ENCODE results near the gene IMMP2L. TPM values are rescaled to one million over a fixed set of nuclear protein-coding genes. Genes with fewer than 3 reads are reported as not detected.

The IMMP2L gene
- polyA plus RNA-seq, 1 experiment, result 5.8 TPM

DNA sequence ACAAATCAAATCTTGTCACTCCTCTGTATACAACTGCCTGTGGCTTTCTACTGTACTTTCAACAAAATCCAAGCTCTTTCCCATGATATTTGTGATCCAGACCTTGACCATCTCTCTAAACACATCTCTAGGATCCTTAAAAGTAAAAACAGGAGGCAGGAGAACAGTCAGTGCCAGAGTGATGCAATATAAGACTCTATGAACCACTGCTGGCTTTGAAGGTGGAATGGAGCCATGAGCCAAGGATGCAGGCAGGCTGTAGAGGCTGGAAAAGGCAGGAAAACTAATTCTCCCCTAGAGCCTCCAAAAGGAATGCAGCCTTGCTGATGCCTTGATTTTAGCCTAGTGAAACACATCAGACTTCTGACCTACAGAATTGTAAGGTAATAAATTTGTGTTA lies 516.8 kb downstream of the IMMP2L start:
- no peaks in the 10 kb centered on the region for H3K36me3 ChIP-seq (ENCODE audit: control insufficient read depth, insufficient read depth, low read length)
- ChIA-PET CTCF (no interaction called here), POLR2A (no interaction called here)
- no peak for DNase-seq (ENCODE audit: low read depth)
- H3K27me3 ChIP-seq (ENCODE audit: control insufficient read depth, insufficient read depth, low read length), result no peaks in the 10 kb centered on the region
- TF ChIP-seq, protein P1, sequence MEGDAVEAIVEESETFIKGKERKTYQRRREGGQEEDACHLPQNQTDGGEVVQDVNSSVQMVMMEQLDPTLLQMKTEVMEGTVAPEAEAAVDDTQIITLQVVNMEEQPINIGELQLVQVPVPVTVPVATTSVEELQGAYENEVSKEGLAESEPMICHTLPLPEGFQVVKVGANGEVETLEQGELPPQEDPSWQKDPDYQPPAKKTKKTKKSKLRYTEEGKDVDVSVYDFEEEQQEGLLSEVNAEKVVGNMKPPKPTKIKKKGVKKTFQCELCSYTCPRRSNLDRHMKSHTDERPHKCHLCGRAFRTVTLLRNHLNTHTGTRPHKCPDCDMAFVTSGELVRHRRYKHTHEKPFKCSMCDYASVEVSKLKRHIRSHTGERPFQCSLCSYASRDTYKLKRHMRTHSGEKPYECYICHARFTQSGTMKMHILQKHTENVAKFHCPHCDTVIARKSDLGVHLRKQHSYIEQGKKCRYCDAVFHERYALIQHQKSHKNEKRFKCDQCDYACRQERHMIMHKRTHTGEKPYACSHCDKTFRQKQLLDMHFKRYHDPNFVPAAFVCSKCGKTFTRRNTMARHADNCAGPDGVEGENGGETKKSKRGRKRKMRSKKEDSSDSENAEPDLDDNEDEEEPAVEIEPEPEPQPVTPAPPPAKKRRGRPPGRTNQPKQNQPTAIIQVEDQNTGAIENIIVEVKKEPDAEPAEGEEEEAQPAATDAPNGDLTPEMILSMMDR (IDR thresholded peaks at IDR 0.05; ENCODE audit: insufficient read depth, low read depth, low read length), result no peak
- no peak overlapping the region for H3K4me3 ChIP-seq (ENCODE audit: low read depth, low read length)

DNA sequence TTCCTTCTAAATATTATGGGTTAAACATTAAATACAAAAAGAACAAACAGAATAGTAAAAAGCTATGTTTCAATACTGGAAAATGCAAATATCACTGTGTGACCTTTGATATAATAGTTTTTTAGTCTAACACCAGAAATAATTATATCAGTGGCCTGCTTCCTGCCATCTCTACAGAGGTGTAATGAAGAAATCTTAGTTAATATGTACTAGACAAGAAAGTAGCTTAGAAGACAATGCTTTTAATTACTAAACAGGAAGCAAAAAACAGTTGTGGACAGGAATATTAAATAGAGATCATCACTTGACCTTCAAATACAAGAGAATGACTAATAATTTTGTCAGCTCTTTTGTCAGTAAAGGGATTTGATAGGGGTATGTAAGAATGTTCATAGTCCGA lies 518.7 kb downstream of the IMMP2L start:
- CTCF ChIA-PET, result no interaction called here
- TF ChIP-seq, protein P1 (IDR thresholded peaks at IDR 0.05; ENCODE audit: insufficient read depth, low read depth, low read length), result no peak
- DNase-seq (ENCODE audit: low read depth), result no peak
- no peaks in the 10 kb centered on the region for H3K36me3 ChIP-seq (ENCODE audit: control insufficient read depth, insufficient read depth, low read length)
- no peaks in the 10 kb centered on the region for H3K27me3 ChIP-seq (ENCODE audit: control insufficient read depth, insufficient read depth, low read length)
- POLR2A ChIA-PET, result no interaction called here
- H3K4me3 ChIP-seq (ENCODE audit: low read depth, low read length), result no peak overlapping the region

DNA sequence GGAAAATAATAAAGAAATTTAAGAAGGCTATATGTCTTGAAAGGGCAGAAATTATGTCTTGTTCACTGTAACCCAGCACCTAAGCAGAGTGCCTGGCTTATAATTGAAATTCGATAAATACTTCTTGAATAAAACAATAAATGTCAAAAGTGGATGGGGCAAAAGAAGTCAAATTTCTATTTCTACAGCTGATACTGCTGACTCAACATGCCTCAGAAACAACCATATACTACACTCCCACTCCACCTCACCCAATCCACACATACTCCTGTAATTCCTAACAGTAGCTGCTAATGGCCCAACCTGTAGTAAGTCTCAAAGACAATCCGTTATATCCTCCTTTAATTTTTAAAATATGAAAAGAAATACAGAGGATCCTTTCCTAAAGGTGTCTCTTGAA lies 519.5 kb downstream of the IMMP2L start:
- ChIA-PET POLR2A (no interaction called here), CTCF (interaction anchor here (1.1 kb wide), 1 partner anchor 11 kb away, joined by 3 read pairs; no protein-coding TSS in a partner anchor)
- TF ChIP-seq, protein P1 (IDR thresholded peaks at IDR 0.05; ENCODE audit: insufficient read depth, low read depth, low read length), result no peak
- no peaks in the 10 kb centered on the region for H3K27me3 ChIP-seq (ENCODE audit: control insufficient read depth, insufficient read depth, low read length)
- DNase-seq (ENCODE audit: low read depth), result no peak
- H3K4me3 ChIP-seq (ENCODE audit: low read depth, low read length), result no peak overlapping the region
- H3K36me3 ChIP-seq (ENCODE audit: control insufficient read depth, insufficient read depth, low read length), result no peaks in the 10 kb centered on the region

GRCh38 chr7:111041577-111041976 lies 520.7 kb downstream of the IMMP2L start:
- Histone ChIP-seq H3K27me3 (ENCODE audit: control insufficient read depth, insufficient read depth, low read length) (no peaks in the 10 kb centered on the region), H3K4me3 (ENCODE audit: low read depth, low read length) (no peak overlapping the region), H3K36me3 (ENCODE audit: control insufficient read depth, insufficient read depth, low read length) (no peaks in the 10 kb centered on the region)
- ChIA-PET CTCF (no interaction called here), POLR2A (no interaction called here)
- TF ChIP-seq, protein P1 (IDR thresholded peaks at IDR 0.05; ENCODE audit: insufficient read depth, low read depth, low read length), result no peak
- no peak for DNase-seq (ENCODE audit: low read depth)

- CTCF ChIA-PET, result no interaction called here
- TF ChIP-seq, protein P1 (IDR thresholded peaks at IDR 0.05; ENCODE audit: insufficient read depth, low read depth, low read length), result no peak
- DNase-seq (ENCODE audit: low read depth), result no peak
- H3K4me3 ChIP-seq (ENCODE audit: low read depth, low read length), result no peak overlapping the region
- H3K27me3 ChIP-seq (ENCODE audit: control insufficient read depth, insufficient read depth, low read length), result no peaks in the 10 kb centered on the region
- POLR2A ChIA-PET, result no interaction called here
- H3K36me3 ChIP-seq (ENCODE audit: control insufficient read depth, insufficient read depth, low read length), result no peaks in the 10 kb centered on the region
These were observed 524.1 kb downstream of the IMMP2L start for GRCh38 chr7:111038185-111038584.
